ENCODE results near the gene LILRB4.

- TF ChIP-seq EZH2 (IDR thresholded peaks at IDR 0.05; ENCODE audit: borderline replicate concordance, low read depth, low read length, poor library complexity, severe bottlenecking): no peak
- no peak for TF ChIP-seq CTCF (conservative IDR thresholded peaks at IDR 0.05; ENCODE audit: low read depth, low read length)
These were observed 42.1 kb downstream of the LILRB4 start for GRCh38 chr19:54704928-54705327.

Measured in A673 (cell line).